Measurements from ENCODE around the gene CRIM1.
A peak's percentile ranks its signal among the peaks of the same experiment; 100 is the strongest.

The CRIM1 gene

DNA sequence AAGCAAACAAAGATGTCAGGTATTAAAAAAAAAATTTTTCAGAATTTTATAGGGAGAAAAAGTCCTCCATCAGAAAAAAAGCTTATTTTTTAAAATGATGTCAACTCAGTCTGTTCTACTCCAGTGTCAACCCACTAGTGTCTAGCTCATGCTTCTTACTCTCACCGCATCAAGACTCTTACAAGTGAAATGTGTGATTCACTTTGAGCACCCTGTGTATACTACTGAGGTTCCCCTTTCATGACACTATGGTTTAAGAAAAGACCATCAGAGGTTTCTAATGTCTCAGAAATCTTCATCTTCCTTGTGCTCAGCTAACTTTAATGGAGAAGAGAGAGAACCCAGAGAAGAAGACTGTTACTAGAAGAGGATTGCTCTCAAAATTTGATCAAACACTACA, 199.0 kb downstream of the CRIM1 start:
- DNase-seq (ENCODE audit: low read depth) = no peak

DNA sequence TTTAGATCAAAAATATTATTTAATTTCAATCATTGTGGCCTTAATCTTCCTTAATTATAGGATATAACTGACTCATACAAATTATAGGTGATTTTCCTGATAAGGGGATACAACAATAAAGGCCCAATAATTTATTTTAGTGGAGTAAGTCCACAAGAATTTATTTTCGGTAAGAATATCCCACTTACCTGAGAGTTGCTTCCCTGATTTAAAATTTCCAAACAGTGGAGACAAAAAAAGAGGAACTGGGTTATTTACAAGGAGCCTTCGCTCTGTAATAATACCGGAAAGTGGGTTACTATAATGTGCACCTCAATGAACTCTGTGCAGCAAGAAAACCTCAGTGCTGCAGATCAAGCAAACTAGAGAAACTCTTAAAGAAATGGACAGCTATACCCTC, 200.2 kb downstream of the CRIM1 start:
- DNase-seq (ENCODE audit: low read depth) = no peak

DNA sequence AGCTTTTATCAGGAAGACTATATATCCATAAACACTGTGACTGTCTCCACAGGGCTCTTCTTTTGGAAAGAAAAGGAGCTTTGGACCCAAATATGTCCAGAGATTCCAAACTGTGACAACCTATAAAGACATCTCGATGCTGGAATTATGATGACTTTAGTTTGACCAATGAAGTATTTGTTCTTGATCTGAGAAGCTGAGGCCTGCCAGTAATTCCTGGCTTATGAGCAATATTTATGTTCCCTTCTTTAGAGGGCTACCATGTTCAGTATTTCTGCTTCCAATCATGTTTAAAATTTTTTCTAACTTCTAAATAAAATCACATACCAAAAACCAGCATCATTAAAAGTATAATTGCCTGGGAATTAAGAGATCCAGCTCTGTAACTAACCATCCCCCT, 201.3 kb downstream of the CRIM1 start:
- DNase-seq (ENCODE audit: low read depth) = no peak

DNA sequence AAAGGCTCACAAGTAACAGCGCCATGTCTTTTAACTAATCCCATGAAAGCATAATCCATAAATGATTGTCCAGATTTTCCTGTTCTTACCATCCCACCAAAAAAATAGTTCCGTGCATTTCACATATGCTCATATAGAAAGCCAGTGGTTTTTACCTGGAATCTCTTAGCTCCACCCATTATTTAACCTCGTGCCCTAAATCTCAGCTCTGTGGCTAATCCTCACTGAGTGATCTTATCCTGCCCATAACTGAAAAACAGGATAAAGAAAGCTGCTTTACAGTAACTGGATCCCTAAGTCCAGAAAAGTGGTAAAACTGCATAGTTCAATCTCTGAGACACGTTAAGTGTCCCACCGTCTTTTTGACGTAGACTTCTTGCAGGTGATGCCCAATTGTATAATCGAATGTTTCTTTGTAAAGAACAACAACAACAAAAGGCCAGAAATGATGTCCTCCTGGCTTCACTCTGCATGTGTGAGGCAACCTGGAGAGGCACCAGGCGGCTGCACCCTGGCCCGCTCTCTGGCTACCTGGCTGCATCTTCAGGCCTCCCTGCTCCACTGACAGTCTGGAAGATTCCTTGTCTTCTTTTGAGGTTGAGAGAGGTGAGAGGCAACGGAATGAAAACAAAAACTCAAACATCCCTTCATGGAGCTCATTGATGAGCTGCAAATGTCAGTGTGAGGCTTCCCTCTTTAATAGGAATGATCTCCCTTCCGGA, 203.8 kb downstream of the CRIM1 start:
- DNase-seq (ENCODE audit: low read depth) = no peak

DNA sequence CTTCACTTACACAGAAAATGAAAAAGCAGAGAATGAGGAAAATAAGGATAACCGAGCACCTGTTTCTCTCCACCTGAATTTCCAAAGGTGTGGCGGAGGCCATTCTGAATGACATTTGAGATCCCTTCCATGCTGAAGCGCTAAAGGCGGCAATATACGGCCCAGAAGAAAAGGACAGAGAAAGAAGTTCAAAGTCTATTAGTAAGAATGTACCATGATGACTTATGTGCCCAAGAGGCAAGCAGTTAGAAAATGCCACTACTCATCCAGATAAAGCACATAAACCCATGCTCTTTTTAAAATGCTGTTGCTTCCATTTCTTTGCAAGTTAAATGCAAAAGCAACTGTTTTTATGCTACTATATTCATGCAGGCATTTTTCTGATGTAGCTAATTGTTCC, 205.1 kb downstream of the CRIM1 start:
- no peak for DNase-seq (ENCODE audit: low read depth)

DNA sequence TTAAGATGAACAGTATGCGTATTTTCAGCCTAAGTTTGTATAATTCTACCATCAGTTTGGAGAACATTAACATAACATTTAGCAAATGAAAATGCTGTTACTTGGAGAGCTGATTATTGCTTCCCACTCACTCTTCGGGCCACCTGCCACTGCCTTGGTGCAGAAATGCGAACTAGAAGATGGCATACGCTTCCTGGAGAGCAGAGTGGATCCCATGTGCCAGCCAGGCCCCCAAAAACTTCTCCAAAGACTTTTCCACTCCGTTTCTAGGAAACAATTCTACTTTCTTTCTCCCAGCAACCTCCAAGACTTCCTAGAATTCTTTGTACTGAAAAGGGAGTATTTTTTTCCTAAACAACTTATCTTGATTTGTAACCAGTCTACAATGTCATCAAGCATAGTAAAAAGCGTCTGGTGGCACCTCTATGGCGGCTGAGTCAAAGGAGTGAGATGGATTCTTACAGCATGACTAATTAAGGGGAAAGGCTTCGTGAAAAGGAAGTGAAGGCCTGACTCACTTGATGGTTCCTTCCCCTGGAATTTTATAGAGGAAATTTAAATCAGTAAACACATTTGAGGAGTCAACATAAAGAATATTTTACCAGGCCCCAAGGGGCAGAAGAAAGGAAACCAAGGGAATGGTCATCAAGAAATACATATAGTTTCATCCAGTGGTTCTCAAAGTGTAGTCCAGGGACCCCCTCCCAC, 205.8 kb downstream of the CRIM1 start:
- peak; percentile 86 for DNase-seq (ENCODE audit: low read depth)

DNA sequence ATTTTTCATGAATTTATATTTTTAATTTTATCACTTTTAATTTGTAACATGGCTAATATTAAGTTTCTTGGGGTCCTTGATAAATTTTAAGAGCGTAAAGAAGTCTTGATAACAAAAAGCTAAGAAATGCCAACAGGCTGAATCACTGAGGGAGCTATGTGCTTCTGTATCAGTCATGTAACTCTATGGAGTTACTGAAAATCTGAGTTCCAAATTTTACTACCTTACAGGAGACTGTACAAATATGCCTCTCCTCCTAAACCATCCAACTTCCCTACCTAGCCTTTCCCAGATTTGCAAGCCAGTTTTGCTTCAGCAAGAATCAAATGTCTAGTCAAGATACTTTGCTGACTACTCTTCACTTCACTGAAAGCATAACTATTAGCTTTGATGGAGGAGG, 206.7 kb downstream of the CRIM1 start:
- peak; percentile 74 for DNase-seq (ENCODE audit: low read depth)

DNA sequence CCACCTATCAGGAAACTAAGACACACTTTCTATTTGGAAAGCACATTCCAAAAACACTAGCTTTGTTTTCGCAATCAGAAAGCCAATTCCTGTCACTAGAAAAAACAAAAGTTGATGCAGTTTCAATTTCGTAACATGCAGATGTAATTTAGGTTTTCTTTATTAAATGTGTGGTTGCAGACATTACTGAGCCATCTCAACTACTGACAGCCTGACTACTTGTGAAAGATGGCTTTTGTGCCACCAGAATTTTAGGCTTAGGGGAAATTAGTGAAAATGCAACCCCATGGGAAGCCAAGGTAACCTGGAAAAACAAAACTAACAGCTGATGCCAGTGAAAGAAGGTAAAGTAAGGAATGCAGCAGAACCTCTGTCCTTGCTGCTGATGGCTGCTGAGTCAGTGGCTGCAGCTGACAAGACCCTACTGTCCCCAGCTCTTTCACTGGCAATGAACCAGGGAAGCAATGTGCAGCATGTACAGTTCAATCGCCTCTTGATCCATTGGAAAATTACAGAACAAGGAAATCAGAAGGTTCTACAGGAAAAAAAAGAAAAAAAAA, 207.5 kb downstream of the CRIM1 start:
- peak; percentile 70 for DNase-seq (ENCODE audit: low read depth)

DNA sequence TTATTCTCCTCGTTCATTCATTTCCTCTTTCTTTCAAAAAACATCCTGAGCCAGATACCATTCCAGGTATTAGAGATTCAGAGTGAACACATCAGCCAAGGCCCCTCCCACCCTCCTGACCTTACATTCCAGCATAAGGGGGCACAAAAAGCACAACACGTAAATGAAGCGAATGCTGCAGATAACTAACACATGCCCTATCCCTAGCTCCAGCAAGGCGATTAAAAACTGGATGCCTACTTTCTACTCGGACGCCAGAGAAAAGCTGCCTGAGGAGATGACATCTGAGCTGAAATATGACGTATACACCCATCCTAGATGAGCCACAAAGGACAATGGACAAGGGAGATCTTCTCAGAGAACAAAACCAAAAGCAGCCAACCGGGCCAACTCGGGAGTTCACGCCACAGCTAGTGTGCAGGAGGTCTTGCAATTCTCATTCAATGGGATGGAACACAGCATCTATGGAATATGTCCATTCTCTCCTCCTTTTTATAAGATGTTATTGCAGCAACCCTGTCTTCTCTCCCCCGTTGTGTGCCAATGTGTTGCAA, 208.9 kb downstream of the CRIM1 start:
- DNase-seq (ENCODE audit: low read depth) = no peak

DNA sequence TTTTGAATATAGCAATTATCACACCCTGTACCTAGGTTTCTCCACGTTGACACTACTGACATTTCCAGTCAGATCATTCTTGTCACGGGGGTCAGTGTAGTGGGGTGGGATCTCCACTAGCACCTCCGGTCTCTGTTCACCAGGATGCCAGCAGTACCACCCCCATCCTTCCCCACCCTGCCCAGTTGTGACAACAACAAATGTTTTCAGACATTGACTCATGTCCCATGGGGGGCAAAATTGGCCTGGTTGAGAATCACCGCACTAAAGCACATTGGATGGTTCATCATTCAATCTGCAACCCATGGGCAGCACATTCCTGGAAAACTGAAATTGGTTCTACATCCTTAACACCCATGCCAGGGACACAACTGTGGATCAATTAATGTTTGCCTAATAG, 210.1 kb downstream of the CRIM1 start:
- no peak for DNase-seq (ENCODE audit: low read depth)

DNA sequence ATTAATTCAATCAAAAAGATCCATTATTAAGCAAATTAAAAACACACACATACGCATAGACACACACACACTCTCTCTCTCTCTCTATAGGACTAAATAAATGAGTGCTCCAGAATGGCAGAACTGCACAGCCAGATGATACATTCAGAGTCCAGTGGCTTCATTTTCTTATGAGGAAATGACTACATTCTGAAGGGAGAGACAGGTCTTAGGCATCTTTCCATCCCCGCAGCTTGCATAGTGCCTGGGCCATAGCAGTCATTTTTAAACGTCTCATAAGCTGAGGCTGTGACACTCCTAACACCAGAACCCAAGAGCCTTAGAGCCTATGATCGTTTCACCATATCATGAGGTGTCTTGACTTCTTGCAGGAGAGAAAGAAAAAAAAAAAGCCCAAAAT, 211.3 kb downstream of the CRIM1 start:
- no peak for DNase-seq (ENCODE audit: low read depth)

DNA sequence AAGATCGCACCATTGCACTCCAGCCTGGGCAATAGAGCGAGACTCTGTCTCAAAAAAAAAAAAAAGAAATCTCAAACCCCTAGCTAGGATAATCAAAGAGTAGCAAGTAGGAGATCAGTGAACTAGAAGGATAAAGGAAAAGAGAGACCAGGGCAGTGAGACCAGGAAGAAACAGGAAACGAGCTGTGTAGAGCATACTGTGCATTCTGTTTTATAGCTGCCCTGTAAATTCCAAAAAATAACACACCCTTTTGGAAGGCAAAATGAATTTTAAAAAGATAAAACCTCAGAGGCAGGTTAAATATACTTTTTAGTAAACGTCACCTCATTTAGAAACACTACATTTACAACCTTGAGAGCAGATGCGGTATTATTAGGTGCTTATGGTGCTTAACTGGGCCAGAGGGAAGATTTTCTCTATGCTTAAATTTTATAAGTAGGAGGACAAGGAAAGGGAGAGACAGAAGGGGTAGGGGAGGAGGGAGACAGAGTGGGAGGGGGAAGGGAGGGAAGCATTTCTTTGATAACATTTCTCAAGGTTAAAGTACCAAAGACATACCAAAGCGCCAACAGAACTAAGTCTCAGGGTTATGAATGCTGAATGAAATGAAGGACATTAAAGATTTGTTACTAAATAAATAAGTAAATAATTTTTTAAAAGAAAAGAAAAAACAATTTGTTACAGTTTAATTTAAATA, 212.3 kb downstream of the CRIM1 start:
- peak; percentile 36 for DNase-seq (ENCODE audit: low read depth)

DNA sequence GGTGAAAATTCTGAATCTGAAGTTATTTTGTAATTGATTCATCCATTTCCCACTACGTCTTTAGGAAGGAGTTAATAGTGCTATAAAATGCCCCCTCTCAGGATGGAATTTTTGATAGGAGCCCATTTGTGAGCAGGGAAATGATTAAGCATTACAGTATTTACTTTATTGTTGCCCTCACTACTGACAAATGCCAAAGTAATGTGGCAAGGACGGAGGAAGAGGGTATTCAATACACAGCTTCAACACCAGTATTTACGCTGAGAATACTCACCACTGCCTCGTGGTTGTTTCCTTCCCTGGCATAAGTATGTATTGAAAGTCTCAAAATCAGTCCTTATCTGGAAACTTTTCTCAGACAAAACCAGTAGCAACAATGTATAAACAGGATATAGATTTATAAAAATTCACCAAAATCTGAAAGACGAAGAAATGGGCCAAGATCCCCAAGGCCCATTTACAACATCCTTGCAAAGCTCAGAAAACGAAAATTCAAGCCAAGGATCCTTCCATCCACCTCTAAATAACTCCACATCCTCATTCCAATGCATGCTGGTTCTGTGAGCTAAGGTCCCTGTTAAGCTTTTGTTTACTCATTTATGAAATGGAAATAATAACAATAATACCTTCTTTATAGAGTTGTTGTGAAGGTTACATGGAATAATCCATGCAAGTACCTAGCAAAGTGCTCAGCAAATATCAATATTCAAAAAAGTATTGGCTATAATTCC, 213.1 kb downstream of the CRIM1 start:
- peak; percentile 53 for DNase-seq (ENCODE audit: low read depth)

DNA sequence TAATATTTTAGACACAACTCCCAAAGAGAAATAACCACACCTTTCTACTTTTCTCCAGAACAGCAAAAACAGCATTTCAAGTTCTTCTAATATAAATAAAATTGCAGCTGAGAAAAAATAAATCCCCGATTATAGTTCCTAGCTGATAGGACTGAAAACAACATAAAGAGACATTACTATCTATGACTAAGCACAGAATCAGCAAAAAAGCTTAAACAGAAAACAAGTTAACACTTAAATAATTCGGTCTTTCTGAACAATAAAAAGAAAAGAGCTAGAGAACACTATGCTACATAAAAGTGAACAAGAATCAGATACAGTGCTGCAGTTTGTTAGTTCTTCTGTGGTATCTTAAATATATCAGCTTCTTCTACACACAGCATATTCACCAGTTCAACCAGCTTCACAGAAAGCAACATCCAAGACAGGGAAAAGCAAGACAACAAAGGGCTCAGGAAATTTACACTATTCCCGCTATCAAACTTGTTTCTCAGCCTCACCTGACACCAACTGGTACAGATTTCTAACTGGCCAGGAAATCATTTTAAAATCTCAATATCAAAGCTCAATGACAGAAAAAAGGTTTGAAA, 213.8 kb downstream of the CRIM1 start:
- DNase-seq (ENCODE audit: low read depth) = peak; percentile 60

DNA sequence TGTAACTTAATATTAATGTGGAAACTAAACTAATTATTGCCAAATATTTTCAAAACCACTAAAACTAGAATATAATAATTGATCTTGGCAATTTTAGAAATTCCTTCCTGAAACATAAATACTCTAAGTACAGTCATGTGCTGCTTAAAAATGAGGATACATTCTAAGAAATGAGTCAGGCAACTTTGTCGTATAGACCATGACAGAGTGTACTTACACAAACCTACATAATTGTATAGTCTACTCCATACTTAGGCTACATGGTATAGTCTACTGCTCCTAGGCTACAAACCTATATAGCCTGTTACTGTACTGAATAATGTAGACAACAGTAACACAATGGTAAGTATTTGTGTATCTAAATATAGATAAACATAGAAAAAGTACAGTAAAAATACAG, 214.8 kb downstream of the CRIM1 start:
- peak; percentile 31 for DNase-seq (ENCODE audit: low read depth)

DNA sequence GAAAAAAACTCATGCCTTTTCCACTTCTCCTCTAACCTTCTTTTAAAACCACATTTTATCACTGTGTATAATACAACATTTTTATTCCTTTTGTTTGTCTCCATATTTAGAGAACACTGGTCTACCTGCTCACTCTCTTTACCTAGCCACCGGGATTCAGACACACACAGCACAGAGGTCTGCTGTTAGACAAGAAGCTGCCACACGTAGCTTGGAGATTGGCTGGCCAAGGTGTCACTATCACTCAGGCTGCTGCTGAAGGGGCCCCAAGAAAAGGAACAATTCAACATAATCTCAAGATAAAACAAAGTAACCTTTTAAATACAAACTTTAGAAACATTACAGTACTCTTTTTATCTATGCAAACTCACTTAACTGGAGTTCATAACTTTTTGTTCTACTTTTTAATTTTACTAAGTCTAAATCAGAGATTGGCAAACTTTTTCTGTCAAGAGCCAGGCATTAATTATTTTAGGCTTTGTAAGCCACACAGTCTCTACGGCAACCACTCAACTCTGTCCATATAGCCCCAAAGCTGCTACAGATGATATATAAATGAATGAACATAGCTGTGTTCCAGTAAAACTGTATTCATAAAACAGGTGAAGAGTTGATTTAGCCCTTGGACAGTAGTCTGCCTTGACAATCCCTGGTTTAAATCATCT, 216.6 kb downstream of the CRIM1 start:
- no peak for DNase-seq (ENCODE audit: low read depth)

DNA sequence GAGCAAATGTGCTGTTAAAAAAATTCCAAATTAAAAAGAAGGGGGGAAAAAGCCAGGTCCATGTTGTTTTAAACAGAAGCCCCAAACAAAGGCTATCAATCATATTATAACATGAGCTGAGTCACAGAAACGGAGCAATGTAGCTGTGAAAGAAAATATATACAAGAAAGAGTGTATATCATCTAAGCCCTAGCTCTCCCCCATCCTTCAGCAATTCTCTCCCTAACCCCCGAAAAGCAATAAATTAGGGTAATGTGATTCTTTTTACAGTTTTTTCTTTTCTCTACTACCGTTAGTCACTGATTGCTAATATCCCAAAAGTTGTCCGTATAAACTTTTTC, 217.1 kb downstream of the CRIM1 start:
- DNase-seq (ENCODE audit: low read depth) = peak; percentile 68

DNA sequence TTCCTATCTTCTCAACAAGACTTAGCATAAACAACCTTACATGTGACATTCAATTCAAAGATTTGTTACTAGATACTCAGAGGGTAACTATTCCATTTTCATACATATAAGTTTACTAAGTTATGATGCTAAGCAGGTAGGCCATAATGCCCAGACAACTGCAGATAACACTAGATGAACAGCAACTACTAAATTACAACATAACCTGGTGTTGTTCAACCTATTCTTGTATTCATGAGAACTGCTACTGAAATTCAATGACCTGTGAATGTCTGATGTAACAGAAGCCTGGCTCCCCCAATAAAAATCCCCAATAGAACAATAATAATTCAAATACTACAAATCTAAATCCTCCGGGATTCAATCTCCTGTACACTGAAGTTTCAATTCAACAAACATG, 217.6 kb downstream of the CRIM1 start:
- DNase-seq (ENCODE audit: low read depth) = peak; percentile 34

DNA sequence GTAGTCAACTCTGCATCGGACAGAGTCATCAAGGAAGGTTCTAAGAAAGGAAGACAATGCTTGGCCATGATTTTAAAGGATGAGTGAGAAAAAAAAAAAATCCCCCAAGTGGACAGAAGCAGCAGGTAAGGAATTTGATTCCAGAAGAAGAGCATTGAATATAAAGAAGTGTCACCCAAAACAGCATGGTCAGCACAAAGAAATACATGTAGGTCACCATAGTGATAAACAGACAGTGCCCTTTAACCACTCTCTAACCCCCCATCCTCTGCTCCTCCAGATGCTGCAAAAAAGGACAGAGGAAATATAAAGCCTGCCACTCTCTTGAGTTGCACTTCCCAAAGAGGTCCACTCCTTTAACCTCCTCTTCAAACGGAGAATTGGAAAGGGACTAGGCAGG, 219.0 kb downstream of the CRIM1 start:
- no peak for DNase-seq (ENCODE audit: low read depth)

DNA sequence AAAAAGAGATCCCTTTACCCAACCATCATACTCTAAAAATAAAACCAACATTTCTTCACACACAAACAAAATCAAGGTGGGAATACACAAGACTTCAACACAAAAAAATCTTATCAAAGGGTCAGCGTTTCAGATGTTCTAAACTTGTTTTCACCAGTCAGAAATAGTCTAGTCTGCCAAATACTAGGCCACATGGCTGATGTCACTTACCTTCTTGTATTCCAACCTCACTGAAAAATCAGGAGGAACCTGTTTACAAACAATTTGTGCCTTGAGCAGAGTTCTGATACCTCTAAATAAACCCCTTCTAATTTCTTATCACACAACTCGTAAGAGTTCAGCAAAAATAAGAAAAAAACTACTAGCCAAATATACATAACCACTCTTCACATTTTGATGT, 222.3 kb downstream of the CRIM1 start:
- no peak for DNase-seq (ENCODE audit: low read depth)

All from amniotic epithelial cell (primary cell).